Lung (tissue), 12 donors: ENCODE data around the gene PHF19. TPM values are rescaled to one million over a fixed set of nuclear protein-coding genes. Genes with fewer than 3 reads are reported as not detected.
A peak's percentile ranks its signal among the peaks of the same experiment; 100 is the strongest.

ENCODE experiments used
- ATAC-seq: fragments of 200-7000 bp; cut with Tn5 transposase; one replicate; pipeline ENCODE4 v1.9.1; 2020; ENCODE audit warnings: moderate number of reproducible peaks; ENCODE audit not compliant: insufficient read depth, low FRiP score
- DNase-seq, 3 donors: peaks; one replicate each; pipeline ENCODE4 v3.0.0-alpha.2; 2013 to 2017
- H3K27ac ChIP-seq, 2 donors: one replicate each; pipeline ENCODE4 v1.5.1; 2013; ENCODE audit warnings: mild to moderate bottlenecking in 2 of 2, moderate library complexity in 2 of 2, control low read depth in 1 of 2, inconsistent platforms in 1 of 2, low read depth in 1 of 2, low read length in 1 of 2
- H3K27me3 ChIP-seq, 3 donors: one replicate each; pipeline ENCODE4 v1.5.1; 2013; ENCODE audit warnings: low read length in 2 of 3; ENCODE audit not compliant: control insufficient read depth in 3 of 3, insufficient read depth in 3 of 3
- H3K36me3 ChIP-seq, 4 donors: one replicate each; pipeline ENCODE4 v1.5.1; 2013; ENCODE audit warnings: low read length in 4 of 4, mild to moderate bottlenecking in 1 of 4, moderate library complexity in 1 of 4; ENCODE audit not compliant: control insufficient read depth in 4 of 4, insufficient read depth in 4 of 4
- H3K4me1 ChIP-seq, 5 donors: one replicate each; pipeline ENCODE4 v1.5.1; 2013; ENCODE audit warnings: low read length in 5 of 5, mild to moderate bottlenecking in 2 of 5, moderate library complexity in 1 of 5; ENCODE audit not compliant: control insufficient read depth in 5 of 5, insufficient read depth in 5 of 5
- H3K4me3 ChIP-seq: one replicate; pipeline ENCODE4 v1.5.1; 2013; ENCODE audit warnings: mild to moderate bottlenecking, control low read depth, moderate library complexity
- H3K9ac ChIP-seq, 2 donors: one replicate each; pipeline ENCODE4 v1.5.1; 2013; ENCODE audit warnings: low read length in 2 of 2, control low read depth in 1 of 2; ENCODE audit not compliant: insufficient read depth in 1 of 2
- H3K9me3 ChIP-seq, 4 donors: one replicate each; pipeline ENCODE4 v1.5.1; 2013; ENCODE audit warnings: low read length in 3 of 4, mild to moderate bottlenecking in 1 of 4, moderate library complexity in 1 of 4; ENCODE audit not compliant: control insufficient read depth in 4 of 4, insufficient read depth in 3 of 4
- CTCF ChIP-seq: IDR thresholded peaks from 2 replicates; pipeline ENCODE4 v1.5.1; 2012; ENCODE audit warnings: mild to moderate bottlenecking; ENCODE audit errors: control extremely low read depth, extremely low read depth
- WGBS, 2 donors: extraction: QIAGEN DNeasy Blood & Tissue Kit; methylation state at CpG; one replicate each; pipeline ENCODE4 v1.1.7; 2013; 5-methylcytosine and 5-hydroxymethylcytosine counted together
- polyA plus RNA-seq, 2 donors: library from polyadenylated mRNA; stranded (reverse); fragments of 200-250 nt; gene quantifications; one replicate each; pipeline ENCODE4 v1.2.1, GENCODE V29; 2013
- total RNA-seq, 2 donors: library from RNA; depleted of rRNA in 1 of 2; stranded (reverse); fragments of >200 nt in 1 of 2; gene quantifications; one replicate each; pipeline ENCODE4 v1.2.1, GENCODE V29; 2014 to 2021
- donor health status: control.
- donor health status: control.
- donor health status: Bipolar disorder and iron deficiency.
- donor health status: healthy.
- donor health status: DM: yes; HTN: yes; CAD: no.

PHF19 gene
- total and polyA plus RNA-seq, 4 donors, result 20.3 to 25.1 (median 21.7) TPM

GRCh38 chr9:120869360-120869687 lies 7.7 kb downstream of the PHF19 start:
- Histone ChIP-seq H3K9me3 (no peaks in the 10 kb centered on the region), H3K9ac (peak overlapping the region in 1 of 2 donors; percentile 67), H3K4me1 (peaks cover 0 to 19% (median 3%) of the 10 kb centered on the region in 5 donors), H3K4me3 (peak overlapping the region; percentile 57), H3K27me3 (no peaks in the 10 kb centered on the region), H3K27ac (peak overlapping the region; percentile 70 to 92), H3K36me3 (peaks cover 0 to 22% (median 11%) of the 10 kb centered on the region in 4 donors)
- TF ChIP-seq CTCF, result no peak
- DNase-seq, result no peak
- no peak for ATAC-seq
- WGBS, 2 donors, result 27 to 33% methylated on average over 10 of the region's 10 CpGs

- H3K27me3 ChIP-seq, result no peaks in the 10 kb centered on the region
- ATAC-seq (peak; percentile 95), DNase-seq (peak; percentile 95 to 97 (median 95))
- H3K4me1 ChIP-seq, result peaks cover 0 to 19% (median 3%) of the 10 kb centered on the region in 5 donors
- H3K36me3 ChIP-seq, result peaks cover 0 to 22% (median 9%) of the 10 kb centered on the region in 4 donors
- H3K9ac ChIP-seq, result peak overlapping the region in 1 of 2 donors; percentile 67
- no peaks in the 10 kb centered on the region for H3K9me3 ChIP-seq
- H3K4me3 ChIP-seq, result peak overlapping the region; percentile 57
- H3K27ac ChIP-seq, result peak overlapping the region; percentile 70 to 92
- peak; percentile 26 for TF ChIP-seq CTCF
- WGBS, 2 donors, result 1 to 2% methylated on average over 39 to 52 of the region's 52 CpGs
These were observed 8.2 kb downstream of the PHF19 start for GRCh38 chr9:120868676-120869359.

GRCh38 chr9:120868339-120868675 lies 8.7 kb downstream of the PHF19 start:
- Histone ChIP-seq H3K27ac (peak overlapping the region; percentile 54 to 81), H3K9ac (no peak overlapping the region), H3K36me3 (peaks cover 0 to 22% (median 8%) of the 10 kb centered on the region in 4 donors), H3K4me3 (no peak overlapping the region), H3K4me1 (peaks cover 0 to 19% (median 3%) of the 10 kb centered on the region in 5 donors), H3K9me3 (no peaks in the 10 kb centered on the region), H3K27me3 (no peaks in the 10 kb centered on the region)
- DNase-seq (no peak), ATAC-seq (no peak)
- 5 to 10% methylated on average over 11 of the region's 11 CpGs for WGBS, 2 donors
- no peak for TF ChIP-seq CTCF
